ENCODE measurements around the gene PPP1R14C. TPM values are rescaled to one million over a fixed set of nuclear protein-coding genes. Genes with fewer than 3 reads are reported as not detected.

PPP1R14C gene
- total and polyA plus RNA-seq, 10 donors, result 0.06 to 0.39 (median 0.18) TPM; not detected in 4

DNA sequence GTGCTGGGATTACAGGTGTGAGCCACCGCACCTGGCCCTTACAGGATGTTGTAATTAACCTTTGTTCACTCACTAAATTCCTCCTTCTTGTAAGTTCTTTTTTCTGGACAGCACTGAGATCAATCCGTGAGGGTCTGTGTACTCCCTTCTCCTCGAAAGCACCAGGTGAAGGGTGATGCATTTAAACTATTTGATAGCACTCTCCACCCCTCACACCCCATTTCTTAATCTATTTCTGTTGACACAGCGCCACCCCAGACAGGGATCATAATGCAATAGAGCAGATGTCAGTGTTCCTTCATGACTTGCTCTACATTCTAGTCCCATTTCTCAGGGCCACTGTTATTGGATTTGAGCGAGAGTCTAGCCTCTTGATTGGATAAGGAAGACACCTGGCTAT lies 46.3 kb downstream of the PPP1R14C start:
- Histone ChIP-seq H3K36me3 (no peaks in the 10 kb centered on the region), H3K4me3 (no peak overlapping the region), H3K27ac (no peak overlapping the region), H3K4me1 (peaks cover 0 to 18% (median 11%) of the 10 kb centered on the region in 6 donors), H3K27me3 (replicated peaks in 1 of 7) (peaks cover 0 to 5% (median 0%) of the 10 kb centered on the region in 7 donors), H3K9me3 (no peaks in the 10 kb centered on the region)
- no peak for DNase-seq
- whole genome bisulfite sequencing, 5 donors, result 80 to 90% (median 83%) methylated on average over 5 of the region's 5 CpGs
- intact Hi-C loops (cut with DNase I; ENCODE audit: low total_unique reads), result no loop called here
- TF ChIP-seq, protein P1, sequence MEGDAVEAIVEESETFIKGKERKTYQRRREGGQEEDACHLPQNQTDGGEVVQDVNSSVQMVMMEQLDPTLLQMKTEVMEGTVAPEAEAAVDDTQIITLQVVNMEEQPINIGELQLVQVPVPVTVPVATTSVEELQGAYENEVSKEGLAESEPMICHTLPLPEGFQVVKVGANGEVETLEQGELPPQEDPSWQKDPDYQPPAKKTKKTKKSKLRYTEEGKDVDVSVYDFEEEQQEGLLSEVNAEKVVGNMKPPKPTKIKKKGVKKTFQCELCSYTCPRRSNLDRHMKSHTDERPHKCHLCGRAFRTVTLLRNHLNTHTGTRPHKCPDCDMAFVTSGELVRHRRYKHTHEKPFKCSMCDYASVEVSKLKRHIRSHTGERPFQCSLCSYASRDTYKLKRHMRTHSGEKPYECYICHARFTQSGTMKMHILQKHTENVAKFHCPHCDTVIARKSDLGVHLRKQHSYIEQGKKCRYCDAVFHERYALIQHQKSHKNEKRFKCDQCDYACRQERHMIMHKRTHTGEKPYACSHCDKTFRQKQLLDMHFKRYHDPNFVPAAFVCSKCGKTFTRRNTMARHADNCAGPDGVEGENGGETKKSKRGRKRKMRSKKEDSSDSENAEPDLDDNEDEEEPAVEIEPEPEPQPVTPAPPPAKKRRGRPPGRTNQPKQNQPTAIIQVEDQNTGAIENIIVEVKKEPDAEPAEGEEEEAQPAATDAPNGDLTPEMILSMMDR (IDR thresholded peaks at IDR 0.05 in 8 of 11, conservative IDR thresholded peaks at IDR 0.05 in 3 of 11), result no peak
- TF ChIP-seq POLR2AphosphoS5 (IDR thresholded peaks at IDR 0.05), result no peak
- no peak for TF ChIP-seq POLR2A (IDR thresholded peaks at IDR 0.05)

DNA sequence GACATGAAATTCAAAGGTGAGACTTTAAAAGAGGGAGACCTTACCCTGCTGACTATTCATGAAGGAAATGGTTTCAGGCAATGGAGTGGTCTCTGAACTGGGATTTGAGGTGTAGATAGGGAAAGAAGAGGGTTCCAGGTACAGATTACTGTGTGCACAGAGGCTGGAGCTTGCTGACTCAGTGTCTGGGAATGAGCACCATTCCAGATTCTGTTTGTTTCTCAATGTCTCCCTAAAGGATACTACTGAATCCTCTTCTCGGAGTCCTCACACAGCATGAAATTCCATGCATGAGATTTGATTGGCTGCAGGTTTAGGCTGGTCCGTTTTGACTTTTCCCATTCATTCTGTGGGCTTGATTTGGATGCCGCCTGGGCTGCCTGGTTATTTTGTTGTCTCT lies 49.0 kb downstream of the PPP1R14C start:
- H3K4me3 ChIP-seq, result no peak overlapping the region
- no peak overlapping the region for H3K27ac ChIP-seq
- no peaks in the 10 kb centered on the region for H3K9me3 ChIP-seq
- TF ChIP-seq, protein P1 (IDR thresholded peaks at IDR 0.05 in 8 of 11, conservative IDR thresholded peaks at IDR 0.05 in 3 of 11), result no peak
- TF ChIP-seq POLR2A (IDR thresholded peaks at IDR 0.05), result no peak
- H3K36me3 ChIP-seq, result no peaks in the 10 kb centered on the region
- DNase-seq, result no peak
- peaks cover 0 to 5% (median 0%) of the 10 kb centered on the region in 7 donors for H3K27me3 ChIP-seq (replicated peaks in 1 of 7)
- no peaks in the 10 kb centered on the region for H3K4me1 ChIP-seq
- intact Hi-C loops (cut with DNase I; ENCODE audit: low total_unique reads), result no loop called here
- WGBS, 5 donors, result 85 to 97% (median 88%) methylated on average over 3 of the region's 3 CpGs

DNA sequence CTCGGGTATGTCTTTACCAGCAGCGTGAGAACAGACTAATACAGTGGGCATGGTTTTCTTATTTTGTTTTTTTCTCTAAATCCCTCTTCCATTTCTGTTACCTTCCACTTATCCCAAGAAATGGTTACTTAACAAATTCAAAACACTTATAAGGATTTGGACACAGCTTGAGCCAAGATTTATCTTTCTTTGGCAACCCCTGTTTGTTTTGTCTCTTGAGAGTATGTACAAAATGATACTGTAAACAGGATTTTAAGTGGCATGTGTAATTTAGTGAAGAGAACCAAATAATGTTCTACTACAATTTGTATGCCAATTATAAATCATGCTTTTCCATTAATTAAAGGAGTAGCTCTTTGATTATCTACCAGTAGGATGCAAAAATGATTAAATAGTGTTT lies 51.4 kb downstream of the PPP1R14C start:
- Histone ChIP-seq H3K4me3 (no peak overlapping the region), H3K27ac (no peak overlapping the region), H3K4me1 (no peaks in the 10 kb centered on the region), H3K9me3 (no peaks in the 10 kb centered on the region), H3K36me3 (no peaks in the 10 kb centered on the region), H3K27me3 (replicated peaks in 1 of 7) (peaks cover 0 to 10% (median 0%) of the 10 kb centered on the region in 7 donors)
- TF ChIP-seq, protein P1 (IDR thresholded peaks at IDR 0.05 in 8 of 11, conservative IDR thresholded peaks at IDR 0.05 in 3 of 11), result no peak
- TF ChIP-seq POLR2A (IDR thresholded peaks at IDR 0.05) (no peak), POLR2AphosphoS5 (IDR thresholded peaks at IDR 0.05) (no peak)
- WGBS, 5 donors, result 65 to 94% (median 89%) methylated on average over 2 of the region's 2 CpGs
- intact Hi-C loops (cut with DNase I; ENCODE audit: low total_unique reads), result no loop called here
- no peak for DNase-seq

GRCh38 chr6:150195996-150196417 lies 53.2 kb downstream of the PPP1R14C start:
- H3K4me1 ChIP-seq, result no peaks in the 10 kb centered on the region
- H3K27me3 ChIP-seq (replicated peaks in 1 of 7), result peaks cover 0 to 10% (median 0%) of the 10 kb centered on the region in 7 donors
- intact Hi-C loops (cut with DNase I; ENCODE audit: low total_unique reads), result no loop called here
- H3K4me3 ChIP-seq, result no peak overlapping the region
- TF ChIP-seq POLR2A (IDR thresholded peaks at IDR 0.05), result no peak
- TF ChIP-seq, protein P1 (IDR thresholded peaks at IDR 0.05 in 8 of 11, conservative IDR thresholded peaks at IDR 0.05 in 3 of 11), result no peak
- DNase-seq, result no peak
- H3K36me3 ChIP-seq, result no peaks in the 10 kb centered on the region
- no peak overlapping the region for H3K27ac ChIP-seq
- whole genome bisulfite sequencing, 5 donors, result 41 to 57% (median 47%) methylated on average over 2 of the region's 2 CpGs
- no peaks in the 10 kb centered on the region for H3K9me3 ChIP-seq
